ENCODE data around the gene WSCD1.

DNA sequence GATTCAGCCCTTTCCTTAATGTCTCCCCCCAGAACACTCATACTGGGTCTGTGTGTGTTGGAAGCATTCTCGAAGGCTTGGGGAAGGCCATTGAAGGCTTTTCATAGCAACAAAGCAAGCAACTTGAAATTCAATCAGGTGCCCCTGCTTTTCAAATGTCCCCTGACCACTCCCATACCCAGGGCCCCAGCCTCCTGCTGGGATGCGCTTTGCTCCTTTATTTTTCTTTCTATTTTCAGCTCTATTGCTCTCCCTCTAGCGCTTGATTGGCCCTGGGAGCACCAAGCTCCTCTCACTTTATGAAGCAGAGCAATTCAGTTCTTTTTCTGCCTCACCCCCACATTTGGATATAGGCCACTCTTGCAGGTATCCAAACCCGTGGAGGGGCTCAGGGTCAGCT is 92.0 kb downstream of the WSCD1 start:
- TF ChIP-seq BHLHE40 (IDR thresholded peaks at IDR 0.05; ENCODE audit: borderline replicate concordance) (no peak), SP1 (IDR thresholded peaks at IDR 0.05) (no peak), HDGF (IDR thresholded peaks at IDR 0.05; ENCODE audit: borderline replicate concordance) (no peak), FOXK2 (IDR thresholded peaks at IDR 0.05) (no peak), ARNT (IDR thresholded peaks at IDR 0.05) (no peak)
